K562 (cell line): Measurements from ENCODE around the gene ASPHD1. TPM values are rescaled to one million over a fixed set of nuclear protein-coding genes. Genes with fewer than 3 reads are reported as not detected.

ENCODE experiments used
- CBFA2T3 ChIP-seq: fragments of 450-650 bp; IDR thresholded peaks from 2 replicates; pipeline ENCODE4 v1.6.1; 2017
- CXXC5 ChIP-seq: fragments of 250-450 bp; sonication (Bioruptor Pico); IDR thresholded peaks from 2 replicates; pipeline ENCODE4 v1.8.0; 2022; ENCODE audit warnings: inconsistent platforms, mild to moderate bottlenecking, moderate library complexity
- E2F3 ChIP-seq: fragments of 250-450 bp; sonication (Bioruptor Pico); IDR thresholded peaks from 2 replicates; pipeline ENCODE4 v1.4.0; 2020; ENCODE audit warnings: mild to moderate bottlenecking
- NFYB ChIP-seq: IDR thresholded peaks from 2 replicates; pipeline ENCODE4 v1.6.1; 2011; ENCODE audit warnings: mild to moderate bottlenecking, moderate library complexity; ENCODE audit not compliant: insufficient read length; ENCODE audit errors: extremely low read depth
- RFX5 ChIP-seq: IDR thresholded peaks from 2 replicates; pipeline ENCODE4 v1.6.1; 2011; ENCODE audit warnings: low read depth, mild to moderate bottlenecking, improper control_type of control experiment, low read length
- SAP30 ChIP-seq: fragments of 200-600 bp; sonication (generic); IDR thresholded peaks from 2 replicates; pipeline ENCODE4 v1.6.1; 2012; ENCODE audit warnings: borderline replicate concordance, low read depth, mild to moderate bottlenecking, moderate library complexity, low read length, control low read depth, inconsistent platforms; ENCODE audit not compliant: insufficient read depth, poor library complexity, severe bottlenecking
- SFPQ ChIP-seq: fragments of 200-400 bp; formaldehyde crosslinking; IDR thresholded peaks from 2 replicates; pipeline ENCODE4 v1.6.1; 2017; ENCODE audit warnings: mild to moderate bottlenecking, low read depth, low read length, moderate library complexity
- SREBF2 ChIP-seq: sonication (generic); formaldehyde crosslinking; IDR thresholded peaks from 2 replicates; pipeline ENCODE4 v1.4.0; 2020; ENCODE audit warnings: mild to moderate bottlenecking, missing genetic modification reagents
- TAF1 ChIP-seq: IDR thresholded peaks from 2 replicates; pipeline ENCODE4 v1.6.1; 2011; ENCODE audit warnings: mild to moderate bottlenecking, low read length, moderate library complexity; ENCODE audit not compliant: insufficient read depth, control insufficient read depth, severe bottlenecking; ENCODE audit errors: extremely low read depth
- TCF15 ChIP-seq: fragments of 250-450 bp; sonication (Bioruptor Pico); IDR thresholded peaks from 2 replicates; pipeline ENCODE4 v1.8.0; 2022; ENCODE audit warnings: moderate library complexity, mild to moderate bottlenecking, inconsistent platforms
- ZBTB40 ChIP-seq, 2 experiments: fragments of 450-650 bp in 1 of 2; sonication (generic) in 1 of 2; formaldehyde crosslinking in 1 of 2; IDR thresholded peaks; 2 replicates each; pipeline versions ENCODE4 v1.7.1 to v1.9.0; 2016 to 2022; ENCODE audit warnings: inconsistent platforms in 1 of 2, mild to moderate bottlenecking in 1 of 2, missing genetic modification reagents in 1 of 2
- ZBTB8A ChIP-seq: fragments of 450-650 bp; IDR thresholded peaks from 2 replicates; pipeline ENCODE4 v1.6.1; 2018; ENCODE audit warnings: mild to moderate bottlenecking, moderate library complexity; ENCODE audit not compliant: partially characterized antibody
- ZFP30 ChIP-seq: fragments of 250-450 bp; sonication (Bioruptor Pico); IDR thresholded peaks from 2 replicates; pipeline ENCODE4 v1.8.0; 2022; ENCODE audit warnings: moderate library complexity, mild to moderate bottlenecking, inconsistent platforms, borderline replicate concordance
- ZKSCAN1 ChIP-seq: fragments of 150-350 bp; IDR thresholded peaks from 2 replicates; pipeline ENCODE4 v1.6.1; 2016; ENCODE audit warnings: low read depth, low read length
- ZNF384 ChIP-seq: IDR thresholded peaks from 2 replicates; pipeline ENCODE4 v1.6.1; 2012; ENCODE audit warnings: low read depth, low read length, improper control_type of control experiment
- polyA plus RNA-seq, 8 experiments: library from polyadenylated mRNA; depleted of rRNA in 4 of 8; stranded (reverse) in 5 of 8; unstranded in 3 of 8; fragments of >200 nt; fragmentation: Nextera tagmentation in 2 of 8; fragmentation: Illumina TruSeq in 1 of 8; extraction: Ambion mirVana in 2 of 8; extraction: Trizol in 1 of 8; gene quantifications; 2 replicates each; pipeline versions ENCODE4 v1.2.1 to v1.2.3, GENCODE V29; 2011 to 2014; ENCODE audit warnings: inconsistent platforms in 1 of 8, missing spikeins in 1 of 8
- total RNA-seq, 7 experiments: library from RNA; depleted of rRNA in 6 of 7; stranded (reverse); fragments of >200 nt in 6 of 7; fragmentation: Illumina TruSeq in 2 of 7; extraction: Trizol in 2 of 7; gene quantifications; 2 replicates each; pipeline versions ENCODE4 v1.2.1 to v1.2.3, GENCODE V29; 2011 to 2021; ENCODE audit warnings: low replicate concordance in 1 of 7

ASPHD1 gene
- total and polyA plus RNA-seq, 9 of the 15 experiments (the other 6 are each of a cell fraction or from before 2014, with no cell fraction given): 0.03 to 0.70 (median 0.24) TPM; not detected in 5

- TF ChIP-seq ZBTB40 (IDR thresholded peaks at IDR 0.05) (peak; percentile 63), ZBTB40 (CRISPR knock-in tag; IDR thresholded peaks at IDR 0.05) (no peak), NFYB (no peak), ZKSCAN1 (no peak), CBFA2T3 (peak; percentile 51), TAF1 (peak; percentile 46), CXXC5 (CRISPR knock-in tag) (peak; percentile 79), SAP30 (no peak), ZNF384 (no peak), RFX5 (no peak), TCF15 (no peak), SFPQ (no peak), SREBF2 (CRISPR knock-in tag) (no peak), ZFP30 (no peak), ZBTB8A (no peak), E2F3 (CRISPR knock-in tag) (no peak; the same call in 1 of the 2 replicates)
Measured at GRCh38 chr16:29862884-29863668, 37.2 kb upstream of the ASPHD1 start, which contains the start of gene CDIPT (continued).
